BLaER1 (cell line): Measurements from ENCODE around the gene HPN.

Source experiments
- H3K27ac ChIP-seq: shearing (Covaris generic); formaldehyde crosslinking; 2 replicates; pipeline ENCODE4 v1.8.1; 2022
- H3K27me3 ChIP-seq: shearing (Covaris generic); formaldehyde crosslinking; 2 replicates; pipeline ENCODE4 v1.8.1; 2022
- H3K36me3 ChIP-seq: shearing (Covaris generic); formaldehyde crosslinking; 2 replicates; pipeline ENCODE4 v1.8.1; 2022
- H3K4me1 ChIP-seq: shearing (Covaris generic); formaldehyde crosslinking; 2 replicates; pipeline ENCODE4 v1.8.1; 2022
- H3K4me2 ChIP-seq: shearing (Covaris generic); formaldehyde crosslinking; 2 replicates; pipeline ENCODE4 v1.8.1; 2022
- H3K4me3 ChIP-seq: shearing (Covaris generic); formaldehyde crosslinking; 2 replicates; pipeline ENCODE4 v1.8.1; 2022
- H3K9ac ChIP-seq: shearing (Covaris generic); formaldehyde crosslinking; 2 replicates; pipeline ENCODE4 v1.8.1; 2022
- H3K9me3 ChIP-seq: shearing (Covaris generic); formaldehyde crosslinking; 2 replicates; pipeline ENCODE4 v1.8.1; 2022
- H4K20me1 ChIP-seq: shearing (Covaris generic); formaldehyde crosslinking; 2 replicates; pipeline ENCODE4 v1.8.1; 2022
- Cebpa-rat ChIP-seq: shearing (Covaris generic); IDR thresholded peaks from 2 replicates; pipeline ENCODE4 v1.8.1; 2022

HPN gene

DNA sequence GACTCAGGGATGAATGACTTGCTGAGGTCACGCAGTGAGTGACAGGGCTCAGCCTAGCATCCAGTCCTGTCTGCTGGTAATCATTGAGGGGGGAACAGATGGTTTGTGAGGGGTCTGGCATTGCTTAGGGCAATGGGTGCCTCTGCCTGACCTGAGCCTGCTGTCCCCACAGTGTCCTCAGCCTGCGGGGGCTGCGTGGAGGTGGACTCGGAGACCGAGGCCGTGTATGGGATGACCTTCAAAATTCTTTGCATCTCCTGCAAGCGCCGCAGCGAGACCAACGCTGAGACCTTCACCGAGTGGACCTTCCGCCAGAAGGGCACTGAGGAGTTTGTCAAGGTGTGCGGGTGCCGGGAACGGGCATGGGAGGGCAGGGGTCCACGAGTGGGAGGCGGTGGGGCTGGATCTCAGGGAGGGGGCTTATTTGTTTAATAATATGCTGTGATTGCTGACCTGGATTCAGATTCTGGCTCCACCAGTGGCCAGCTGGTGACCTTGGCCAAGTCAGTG lies 9.1 kb upstream of the HPN start:
- TF ChIP-seq Cebpa-rat = no peak
- Histone ChIP-seq H3K9ac (no peak overlapping the region), H3K27ac (no peak overlapping the region), H3K27me3 (peaks cover 44% of the 10 kb centered on the region), H4K20me1 (peaks cover 26% of the 10 kb centered on the region), H3K9me3 (no peaks in the 10 kb centered on the region), H3K4me2 (0 out of 2 replicates have a peak overlapping the region, but pooled peaks have one; percentile 98), H3K4me3 (no peak overlapping the region), H3K36me3 (peaks cover 12% of the 10 kb centered on the region), H3K4me1 (peaks cover 69% of the 10 kb centered on the region)

- no peak for TF ChIP-seq Cebpa-rat
- H4K20me1 ChIP-seq = peaks cover 17% of the 10 kb centered on the region
- H3K27me3 ChIP-seq = peaks cover 38% of the 10 kb centered on the region
- peaks cover 3% of the 10 kb centered on the region for H3K36me3 ChIP-seq
- peak overlapping the region; percentile 72 for H3K4me2 ChIP-seq
- no peak overlapping the region for H3K4me3 ChIP-seq
- peak overlapping the region; percentile 61 for H3K27ac ChIP-seq
- H3K9ac ChIP-seq = peak overlapping the region; percentile 38; the same call in 1 of the 2 replicates
- no peaks in the 10 kb centered on the region for H3K9me3 ChIP-seq
- peaks cover 79% of the 10 kb centered on the region for H3K4me1 ChIP-seq
These were observed 8.2 kb upstream of the HPN start for GRCh38 chr19:35033067-35034004.

- Histone ChIP-seq H3K36me3 (no peaks in the 10 kb centered on the region), H3K27me3 (peaks cover 34% of the 10 kb centered on the region), H3K4me3 (no peak overlapping the region), H3K9ac (peak overlapping the region; percentile 38; the same call in 1 of the 2 replicates), H4K20me1 (peaks cover 10% of the 10 kb centered on the region), H3K9me3 (no peaks in the 10 kb centered on the region), H3K27ac (peak overlapping the region; percentile 61), H3K4me2 (peak overlapping the region; percentile 72), H3K4me1 (peaks cover 86% of the 10 kb centered on the region)
- TF ChIP-seq Cebpa-rat = no peak; the same call in 1 of the 2 replicates
These were observed 7.5 kb upstream of the HPN start for GRCh38 chr19:35034005-35034502.

DNA sequence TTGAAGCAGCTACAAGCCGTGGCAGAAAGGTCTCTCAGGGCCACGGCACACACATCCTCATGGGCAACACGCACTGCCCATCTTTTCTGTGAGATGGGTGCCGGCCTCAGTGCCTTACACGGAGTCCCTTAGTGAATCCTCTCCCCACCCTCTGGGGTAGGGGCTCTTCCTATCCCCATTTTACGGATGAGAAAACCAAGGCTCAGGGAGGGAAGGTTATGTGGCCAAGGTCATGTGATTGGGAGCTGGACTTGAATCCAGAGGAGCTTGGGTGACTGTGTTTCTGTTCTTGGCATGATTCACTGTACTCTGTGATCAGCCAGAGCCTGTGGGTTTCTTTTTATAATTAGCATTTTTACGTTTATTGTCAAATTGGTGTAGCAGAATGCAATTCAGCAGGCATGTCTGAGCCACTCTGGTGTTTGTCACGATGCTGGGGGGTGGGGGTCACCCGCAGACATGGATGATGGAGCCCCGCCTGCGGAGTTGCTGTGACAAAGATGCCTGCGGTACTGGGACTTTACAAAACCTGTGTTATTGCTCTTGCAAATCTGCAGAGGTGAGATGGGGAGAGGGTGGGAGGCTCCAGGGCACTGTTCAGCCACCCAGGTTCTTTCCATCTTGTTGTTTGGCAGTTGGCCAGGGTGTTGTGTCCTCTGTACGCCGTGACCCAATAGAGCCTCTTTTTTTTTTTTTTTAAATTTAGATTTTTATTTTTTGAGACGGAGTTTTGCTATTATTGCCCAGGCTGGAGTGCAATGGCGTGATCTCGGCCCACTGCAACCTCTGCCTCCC lies 6.7 kb upstream of the HPN start:
- H3K9ac ChIP-seq = peak overlapping the region; percentile 38; the same call in 1 of the 2 replicates
- peaks cover 86% of the 10 kb centered on the region for H3K4me1 ChIP-seq
- H3K4me3 ChIP-seq = no peak overlapping the region
- no peak for TF ChIP-seq Cebpa-rat
- peak overlapping the region; percentile 72 for H3K4me2 ChIP-seq
- H4K20me1 ChIP-seq = peaks cover 2% of the 10 kb centered on the region; the same call in 1 of the 2 replicates
- peak overlapping the region; percentile 61 for H3K27ac ChIP-seq
- H3K9me3 ChIP-seq = no peaks in the 10 kb centered on the region
- no peaks in the 10 kb centered on the region for H3K36me3 ChIP-seq
- peaks cover 27% of the 10 kb centered on the region for H3K27me3 ChIP-seq

GRCh38 chr19:35037716-35038622 lies 3.6 kb upstream of the HPN start:
- Histone ChIP-seq H3K36me3 (no peaks in the 10 kb centered on the region), H3K4me3 (peak overlapping the region; percentile 31; the same call in 1 of the 2 replicates), H3K27me3 (no peaks in the 10 kb centered on the region), H3K4me2 (peak overlapping the region; percentile 98), H3K27ac (peak overlapping the region; percentile 93), H3K9ac (peak overlapping the region; percentile 78), H3K9me3 (no peaks in the 10 kb centered on the region), H3K4me1 (peaks cover 99% of the 10 kb centered on the region), H4K20me1 (no peaks in the 10 kb centered on the region)
- peak; percentile 86 for TF ChIP-seq Cebpa-rat

- H3K36me3 ChIP-seq = no peaks in the 10 kb centered on the region
- peaks cover 99% of the 10 kb centered on the region for H3K4me1 ChIP-seq
- peak overlapping the region; percentile 93 for H3K27ac ChIP-seq
- peak overlapping the region; percentile 69 for H3K9ac ChIP-seq
- TF ChIP-seq Cebpa-rat = peak; percentile 51; the same call in 1 of the 2 replicates
- H3K4me3 ChIP-seq = peak overlapping the region; percentile 61
- no peaks in the 10 kb centered on the region for H4K20me1 ChIP-seq
- no peaks in the 10 kb centered on the region for H3K9me3 ChIP-seq
- no peaks in the 10 kb centered on the region for H3K27me3 ChIP-seq
- H3K4me2 ChIP-seq = peak overlapping the region; percentile 98
These were observed 2.7 kb upstream of the HPN start for GRCh38 chr19:35038623-35039512.

DNA sequence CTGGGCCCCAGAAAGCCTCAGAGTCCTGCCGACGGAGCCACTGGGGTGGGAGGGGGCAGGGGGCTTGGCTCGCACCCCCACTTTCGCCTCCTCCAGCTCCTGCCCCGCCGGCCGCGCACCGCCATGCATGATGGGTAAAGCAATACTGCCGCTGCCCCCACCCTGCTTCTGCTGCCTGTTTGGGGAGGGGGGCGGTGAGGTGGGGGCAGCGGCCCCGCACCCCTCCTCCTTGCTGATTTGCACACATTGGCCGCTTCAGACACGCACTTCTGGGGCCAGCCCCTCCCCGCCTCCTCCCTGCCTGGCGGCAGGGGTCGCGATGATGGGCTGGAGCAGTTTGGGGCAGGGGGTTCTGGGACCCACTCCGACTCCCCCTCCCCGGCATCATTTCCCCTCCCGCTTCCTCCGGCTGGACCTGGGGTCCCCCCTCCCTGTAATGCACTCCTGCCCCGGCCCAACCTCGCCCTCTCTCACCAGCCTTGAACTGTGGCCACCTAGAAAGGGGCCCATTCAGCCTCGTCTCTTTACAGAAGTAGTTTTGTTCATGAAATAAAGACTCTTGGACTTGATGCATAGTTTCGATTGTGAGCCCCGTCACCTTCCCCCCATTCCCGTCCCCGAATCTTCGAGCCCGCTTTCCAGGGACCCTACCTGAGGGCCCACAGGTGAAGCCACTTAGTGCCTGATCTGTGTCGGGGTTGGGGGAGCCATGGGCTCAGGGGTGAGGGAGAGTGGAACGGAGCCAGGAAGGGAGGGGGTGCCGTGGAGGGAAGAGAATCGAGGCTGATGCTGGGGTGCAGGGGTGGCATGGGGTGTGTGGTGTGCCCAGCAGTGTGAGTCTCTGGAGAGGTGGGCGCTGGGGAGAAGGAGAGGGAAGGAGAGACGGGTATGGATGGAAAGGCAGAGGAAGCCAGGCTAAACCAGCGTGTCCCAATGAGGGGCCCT lies 1.4 kb upstream of the HPN start:
- Histone ChIP-seq H3K36me3 (no peaks in the 10 kb centered on the region), H3K9ac (peak overlapping the region; percentile 69), H3K4me3 (peak overlapping the region; percentile 61), H3K9me3 (no peaks in the 10 kb centered on the region), H3K27me3 (no peaks in the 10 kb centered on the region), H4K20me1 (no peaks in the 10 kb centered on the region), H3K4me2 (peak overlapping the region; percentile 98), H3K27ac (peak overlapping the region; percentile 93), H3K4me1 (peaks cover 99% of the 10 kb centered on the region)
- TF ChIP-seq Cebpa-rat = no peak
